Kidney (tissue), 14 donors: ENCODE results near the gene GSX2. TPM values are rescaled to one million over a fixed set of nuclear protein-coding genes. Genes with fewer than 3 reads are reported as not detected.

ENCODE experiments used
- DNase-seq, 5 donors: peaks; one replicate each; pipeline ENCODE4 v3.0.0-alpha.2; 2013 to 2020
- FAIRE-seq: peaks from 2 replicates; lab custom pipeline; 2012; peaks lifted over from hg19 to GRCh38; lab: Jason Lieb, UNC
- H3K27ac ChIP-seq, 2 donors: one replicate each; pipeline ENCODE4 v1.7.0; 2013; ENCODE audit warnings: low read depth in 2 of 2, low read length in 2 of 2, inconsistent platforms in 1 of 2
- H3K27me3 ChIP-seq: one replicate; pipeline ENCODE4 v1.7.1; 2013; ENCODE audit warnings: low read length, inconsistent platforms; ENCODE audit not compliant: control insufficient read depth, insufficient read depth
- H3K36me3 ChIP-seq, 3 donors: one replicate each; pipeline versions ENCODE4 v1.7.0 to v1.7.1; 2013; ENCODE audit warnings: low read length in 3 of 3, control low read depth in 1 of 3, inconsistent platforms in 1 of 3; ENCODE audit not compliant: insufficient read depth in 3 of 3, control insufficient read depth in 2 of 3
- H3K4me1 ChIP-seq, 3 donors: one replicate each; pipeline versions ENCODE4 v1.7.0 to v1.7.1; 2013; ENCODE audit warnings: low read length in 3 of 3, inconsistent platforms in 1 of 3, low read depth in 1 of 3; ENCODE audit not compliant: control insufficient read depth in 2 of 3, insufficient read depth in 2 of 3
- H3K4me3 ChIP-seq, 3 donors: one replicate each; pipeline versions ENCODE4 v1.7.0 to v1.8.1; 2013; ENCODE audit warnings: low read length in 3 of 3, control low read depth in 1 of 3, inconsistent platforms in 1 of 3
- H3K9ac ChIP-seq, 3 donors: one replicate each; pipeline versions ENCODE4 v1.7.0 to v1.7.1; 2013; ENCODE audit warnings: low read length in 3 of 3, control low read depth in 1 of 3, inconsistent platforms in 1 of 3
- H3K9me3 ChIP-seq, 3 donors: one replicate each; pipeline versions ENCODE4 v1.7.0 to v1.7.1; 2013; ENCODE audit warnings: low read length in 3 of 3, control low read depth in 1 of 3, inconsistent platforms in 1 of 3; ENCODE audit not compliant: control insufficient read depth in 2 of 3, insufficient read depth in 1 of 3
- CTCF ChIP-seq: IDR thresholded peaks from 3 replicates; pipeline ENCODE4 v1.5.1; 2012; ENCODE audit warnings: mild to moderate bottlenecking, moderate library complexity, borderline replicate concordance; ENCODE audit not compliant: insufficient read depth; ENCODE audit errors: extremely low read depth
- intact Hi-C: fragments of 100-400 bp; cut with DNase I; formaldehyde crosslinking; loops from one replicate; pipeline ENCODE4 v1.11.1; 2022
- polyA plus RNA-seq: library from polyadenylated mRNA; stranded (reverse); fragments of 350-450 nt; fragmentation: Illumina TruSeq; extraction: RNeasy Lipid Tissue Mini Kit (QIAGEN cat#74804); gene quantifications from one replicate; pipeline ENCODE4 v1.2.3, GENCODE V29; 2014; ENCODE audit warnings: low read depth, low replicate concordance; ENCODE audit not compliant: insufficient read depth
- total RNA-seq: library from RNA; stranded (reverse); fragmentation: NEBNext Ultra II Directional; extraction: Animal tissue kit (Norgen Biotek cat#: 25700); gene quantifications from one replicate; pipeline ENCODE4 v1.2.1, GENCODE V29; 2021
- donor health status: control.
- donor health status: control.
- donor health status: control.
- donor health status: control.
- donor health status: control.
- donor health status: DM: yes; HTN: yes; CAD: no.
- donor health status: Normal renal cell carcinoma (clear cell type).

GSX2 gene
- total and polyA plus RNA-seq, 2 donors from 2014 or later, result not detected

GRCh38 chr4:54067166-54067565 is 32.8 kb upstream of the GSX2 start:
- Histone ChIP-seq H3K9me3 (no peaks in the 10 kb centered on the region), H3K27me3 (no peaks in the 10 kb centered on the region), H3K36me3 (no peaks in the 10 kb centered on the region), H3K4me3 (no peak overlapping the region), H3K4me1 (peaks cover 3 to 15% (median 5%) of the 10 kb centered on the region in 3 donors), H3K9ac (no peak overlapping the region), H3K27ac (peak overlapping the region; percentile 20 to 39)
- DNase-seq, result peak in 1 of 5 donors; percentile 28
- no peak for FAIRE-seq
- intact Hi-C loops, result no loop called here
- no peak for TF ChIP-seq CTCF

GRCh38 chr4:54073271-54073880 is 26.6 kb upstream of the GSX2 start:
- intact Hi-C loops, result no loop called here
- DNase-seq, result no peak
- Histone ChIP-seq H3K9ac (no peak overlapping the region), H3K4me3 (no peak overlapping the region), H3K4me1 (no peaks in the 10 kb centered on the region), H3K9me3 (no peaks in the 10 kb centered on the region), H3K36me3 (no peaks in the 10 kb centered on the region), H3K27me3 (no peaks in the 10 kb centered on the region), H3K27ac (no peak overlapping the region)
- FAIRE-seq, result no peak
- no peak for TF ChIP-seq CTCF

GRCh38 chr4:54074381-54074780 is 25.6 kb upstream of the GSX2 start:
- Histone ChIP-seq H3K9me3 (no peaks in the 10 kb centered on the region), H3K27me3 (no peaks in the 10 kb centered on the region), H3K4me3 (no peak overlapping the region), H3K4me1 (no peaks in the 10 kb centered on the region), H3K36me3 (no peaks in the 10 kb centered on the region), H3K27ac (no peak overlapping the region), H3K9ac (no peak overlapping the region)
- intact Hi-C loops, result no loop called here
- FAIRE-seq (no peak), DNase-seq (no peak)
- TF ChIP-seq CTCF, result no peak

GRCh38 chr4:54076673-54077072 is 23.3 kb upstream of the GSX2 start:
- Histone ChIP-seq H3K27me3 (no peaks in the 10 kb centered on the region), H3K27ac (no peak overlapping the region), H3K4me1 (no peaks in the 10 kb centered on the region), H3K9me3 (no peaks in the 10 kb centered on the region), H3K9ac (no peak overlapping the region), H3K4me3 (no peak overlapping the region), H3K36me3 (no peaks in the 10 kb centered on the region)
- intact Hi-C loops, result no loop called here
- FAIRE-seq (no peak), DNase-seq (no peak)
- TF ChIP-seq CTCF, result no peak
